GM23248 (cell line): ENCODE data around the gene NEU4. TPM values are rescaled to one million over a fixed set of nuclear protein-coding genes. Genes with fewer than 3 reads are reported as not detected.
"Not testable (repeated sequence)": the region's sequence is repeated elsewhere in the genome, so short reads cannot be mapped to it uniquely, and the experiment has no call there.

Experiments used
- DNase-seq: peaks from one replicate; pipeline ENCODE4 v3.0.0-alpha.2; 2015
- H2AFZ ChIP-seq: fragments of 200-600 bp; sonication (generic); 2 replicates; pipeline ENCODE4 v1.6.1; 2016; ENCODE audit warnings: antibody characterized with exemption
- H3F3A ChIP-seq: fragments of 200-600 bp; sonication (generic); 2 replicates; pipeline ENCODE4 v1.6.1; 2016; ENCODE audit warnings: mild to moderate bottlenecking, antibody characterized with exemption, mixed run types; ENCODE audit not compliant: insufficient read depth
- H3K27ac ChIP-seq: fragments of 200-600 bp; sonication (generic); 2 replicates; pipeline ENCODE4 v1.5.1; 2016; ENCODE audit warnings: mild to moderate bottlenecking
- H3K27me3 ChIP-seq: fragments of 200-600 bp; sonication (generic); replicated peaks from 2 replicates; pipeline ENCODE4 v1.6.1; 2016; ENCODE audit warnings: mild to moderate bottlenecking; ENCODE audit not compliant: insufficient read depth
- H3K36me3 ChIP-seq: fragments of 200-600 bp; sonication (generic); 2 replicates; pipeline ENCODE4 v1.6.1; 2016; ENCODE audit warnings: low read depth, mild to moderate bottlenecking
- H3K4me1 ChIP-seq: fragments of 200-600 bp; sonication (generic); 2 replicates; pipeline ENCODE4 v1.6.1; 2016; ENCODE audit warnings: mild to moderate bottlenecking; ENCODE audit not compliant: insufficient read depth
- H3K4me2 ChIP-seq: fragments of 200-600 bp; sonication (generic); one replicate; pipeline ENCODE4 v1.6.1; 2016; ENCODE audit warnings: mild to moderate bottlenecking; ENCODE audit not compliant: unreplicated experiment
- H3K4me3 ChIP-seq: fragments of 200-600 bp; sonication (generic); 2 replicates; pipeline ENCODE4 v1.5.1; 2016; ENCODE audit warnings: mild to moderate bottlenecking
- H3K79me2 ChIP-seq: fragments of 200-600 bp; sonication (generic); 2 replicates; pipeline ENCODE4 v1.6.1; 2016; ENCODE audit warnings: mild to moderate bottlenecking; ENCODE audit not compliant: insufficient read depth
- H3K9ac ChIP-seq: fragments of 200-600 bp; sonication (generic); 2 replicates; pipeline ENCODE4 v1.6.1; 2016; ENCODE audit warnings: mild to moderate bottlenecking
- H3K9me2 ChIP-seq: fragments of 200-600 bp; sonication (generic); 2 replicates; pipeline ENCODE4 v1.6.1; 2016; ENCODE audit warnings: mixed run types, mild to moderate bottlenecking, moderate library complexity; ENCODE audit not compliant: insufficient read depth
- H3K9me3 ChIP-seq: fragments of 200-600 bp; sonication (generic); one replicate; pipeline ENCODE4 v1.6.1; 2017; ENCODE audit warnings: low read depth
- H4K20me1 ChIP-seq: fragments of 200-600 bp; sonication (generic); 2 replicates; pipeline ENCODE4 v1.6.0; 2016; ENCODE audit not compliant: insufficient read depth
- EZH2 ChIP-seq: fragments of 200-600 bp; sonication (generic); IDR thresholded peaks from 2 replicates; pipeline ENCODE4 v1.6.1; 2018; ENCODE audit warnings: antibody characterized with exemption, mild to moderate bottlenecking; ENCODE audit not compliant: insufficient read depth, poor library complexity, severe bottlenecking
- EZH2phosphoT487 ChIP-seq: fragments of 200-600 bp; sonication (generic); IDR thresholded peaks from 2 replicates; pipeline ENCODE4 v1.6.1; 2018; ENCODE audit warnings: antibody characterized with exemption, moderate library complexity, mild to moderate bottlenecking, low read depth; ENCODE audit not compliant: insufficient read depth
- WGBS, 2 experiments: methylation state at CpG; one replicate each; pipeline ENCODE4 v1.1.6; 2015 to 2017; ENCODE audit warnings: low lambda C conversion rate in 2 of 2, low coverage in 1 of 2; ENCODE audit errors: missing lambda C conversion rate in 2 of 2; 5-methylcytosine and 5-hydroxymethylcytosine counted together
- in situ Hi-C: fragments of 300-500 bp; cut with MboI; formaldehyde crosslinking; loops from 2 replicates; pipeline ENCODE4 v1.15.0; 2020
- polyA plus RNA-seq: library from polyadenylated mRNA; unstranded; fragments of >200 nt; fragmentation: Nextera tagmentation; extraction: Ambion mirVana; gene quantifications from 2 replicates; pipeline ENCODE4 v1.2.1, GENCODE V29; 2016
- total RNA-seq: library from RNA; depleted of rRNA; stranded (reverse); fragments of >200 nt; shearing (Covaris generic); gene quantifications from 2 replicates; pipeline ENCODE4 v1.2.3, GENCODE V29; 2014

Gene NEU4
- total and polyA plus RNA-seq, 2 experiments from 2014 or later: not detected

DNA sequence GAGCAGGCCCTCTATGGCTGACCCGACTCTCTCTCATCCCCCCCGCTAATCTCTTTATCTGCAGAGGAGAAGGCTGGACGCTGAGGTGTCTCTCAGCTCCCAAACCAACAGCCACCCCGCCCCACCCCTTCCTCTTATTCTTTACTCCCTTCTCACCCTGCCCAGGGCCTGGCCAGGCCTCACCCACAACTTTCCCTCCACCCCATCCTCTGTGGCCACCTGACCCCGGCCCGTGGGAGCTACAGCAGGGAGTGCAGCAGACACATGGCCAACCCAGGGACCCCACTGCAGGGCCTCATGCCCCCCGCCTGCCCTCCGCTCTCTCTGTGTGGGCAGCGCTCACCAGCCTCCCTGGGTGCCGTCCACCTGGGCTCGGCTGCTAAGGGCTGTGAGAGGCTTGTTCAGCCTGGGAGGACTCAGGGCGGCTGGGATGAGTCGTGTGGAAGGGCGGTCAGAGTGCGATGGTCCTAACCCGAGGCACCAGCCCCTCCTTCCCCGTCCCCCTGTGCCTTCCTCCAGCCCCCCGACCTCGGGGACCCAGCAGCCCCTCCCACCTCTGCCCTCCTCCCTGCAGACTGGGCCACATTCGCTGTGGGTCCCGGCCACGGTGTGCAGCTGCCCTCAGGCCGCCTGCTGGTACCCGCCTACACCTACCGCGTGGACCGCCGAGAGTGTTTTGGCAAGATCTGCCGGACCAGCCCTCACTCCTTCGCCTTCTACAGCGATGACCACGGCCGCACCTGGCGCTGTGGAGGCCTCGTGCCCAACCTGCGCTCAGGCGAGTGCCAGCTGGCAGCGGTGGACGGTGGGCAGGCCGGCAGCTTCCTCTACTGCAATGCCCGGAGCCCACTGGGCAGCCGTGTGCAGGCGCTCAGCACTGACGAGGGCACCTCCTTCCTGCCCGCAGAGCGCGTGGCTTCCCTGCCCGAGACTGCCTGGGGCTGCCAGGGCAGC, 6.8 kb downstream of the NEU4 start:
- H3K9me2 ChIP-seq: no peaks in the 10 kb centered on the region
- H3K4me1 ChIP-seq: no peaks in the 10 kb centered on the region
- no peak overlapping the region for H3K9ac ChIP-seq
- no peaks in the 10 kb centered on the region for H3K27me3 ChIP-seq
- H3K27ac ChIP-seq: no peak overlapping the region
- WGBS, 2 experiments: 73 to 81% methylated on average over 39 to 48 of the region's 48 CpGs
- no peaks in the 10 kb centered on the region for H3K36me3 ChIP-seq
- no peak overlapping the region for H3K4me3 ChIP-seq
- no peaks in the 10 kb centered on the region for H3K9me3 ChIP-seq
- DNase-seq: no peak
- H2AFZ ChIP-seq: no peak overlapping the region
- H4K20me1 ChIP-seq: no peaks in the 10 kb centered on the region
- in situ Hi-C loops: no loop called here
- H3K4me2 ChIP-seq: no peak overlapping the region
- H3F3A ChIP-seq: no peaks in the 10 kb centered on the region
- H3K79me2 ChIP-seq: no peaks in the 10 kb centered on the region
- TF ChIP-seq EZH2phosphoT487: no peak
- TF ChIP-seq EZH2: no peak

GRCh38 chr2:241816431-241817121, 7.6 kb downstream of the NEU4 start:
- Histone ChIP-seq H3K27ac (no peak overlapping the region), H3K4me2 (no peak overlapping the region)
- WGBS, 2 experiments: 33 to 38% methylated on average over 29 to 33 of the region's 33 CpGs

DNA sequence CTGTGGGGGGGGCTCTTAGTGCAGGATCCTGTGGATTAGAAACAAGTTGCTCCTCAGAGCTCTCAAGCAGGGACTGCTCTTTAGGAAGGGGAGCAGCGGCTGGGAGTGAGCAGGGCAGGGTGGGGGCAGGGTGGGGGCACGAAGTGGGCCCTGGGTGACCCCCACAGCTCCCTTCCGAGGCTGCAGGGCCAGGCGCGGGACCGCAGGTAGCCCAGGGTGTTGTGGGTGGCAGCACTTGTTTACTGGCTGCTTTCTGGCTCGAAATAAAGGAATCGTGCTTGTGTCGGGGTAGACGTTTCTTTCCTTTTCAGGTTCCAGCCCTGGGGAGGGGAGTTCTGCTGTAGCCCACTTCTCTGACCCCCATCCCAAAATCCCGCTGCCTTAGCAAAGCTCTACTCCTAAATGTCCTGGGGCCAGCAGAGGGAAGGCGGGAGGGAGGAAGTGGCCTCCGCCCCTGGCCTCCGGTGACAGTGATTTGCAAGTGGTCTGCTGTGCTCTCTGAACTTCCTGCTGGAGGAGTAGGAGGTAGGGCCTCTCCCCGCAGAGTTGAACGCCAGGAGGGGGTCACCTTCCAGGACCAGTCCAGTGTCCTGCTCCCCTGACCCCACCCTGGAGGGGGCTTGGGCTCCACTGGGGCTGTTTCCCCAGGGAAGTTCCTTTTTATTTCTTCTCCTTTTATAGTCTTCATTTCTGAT, 8.3 kb downstream of the NEU4 start:
- TF ChIP-seq EZH2: no peak
- no peak for TF ChIP-seq EZH2phosphoT487
- DNase-seq: no peak
- no peaks in the 10 kb centered on the region for H3K4me1 ChIP-seq
- no peaks in the 10 kb centered on the region for H3K36me3 ChIP-seq
- no peak overlapping the region for H3K27ac ChIP-seq
- in situ Hi-C loops: no loop called here
- H3K4me2 ChIP-seq: no peak overlapping the region
- H3F3A ChIP-seq: no peaks in the 10 kb centered on the region
- H3K27me3 ChIP-seq: no peaks in the 10 kb centered on the region; the same call in 1 of the 2 replicates
- H3K79me2 ChIP-seq: no peaks in the 10 kb centered on the region
- no peak overlapping the region for H2AFZ ChIP-seq
- no peak overlapping the region for H3K4me3 ChIP-seq
- no peaks in the 10 kb centered on the region for H4K20me1 ChIP-seq
- no peak overlapping the region for H3K9ac ChIP-seq
- H3K9me3 ChIP-seq: no peaks in the 10 kb centered on the region
- H3K9me2 ChIP-seq: no peaks in the 10 kb centered on the region
- WGBS, 2 experiments: 44 to 49% methylated on average over 11 to 16 of the region's 16 CpGs

More at GRCh38 chr2:241816431-241817121, 7.6 kb downstream of the NEU4 start:
- no peaks in the 10 kb centered on the region for H3K4me1 ChIP-seq
- no peaks in the 10 kb centered on the region for H3K36me3 ChIP-seq
- H3K4me3 ChIP-seq: no peak overlapping the region
- no peak overlapping the region for H3K9ac ChIP-seq
- H2AFZ ChIP-seq: no peak overlapping the region
- H4K20me1 ChIP-seq: no peaks in the 10 kb centered on the region
- TF ChIP-seq EZH2phosphoT487 (no peak), EZH2 (no peak)
- in situ Hi-C loops: no loop called here
- H3K79me2 ChIP-seq: no peaks in the 10 kb centered on the region
- H3K9me2 ChIP-seq: no peaks in the 10 kb centered on the region
- H3K27me3 ChIP-seq: no peaks in the 10 kb centered on the region; the same call in 1 of the 2 replicates
- H3K9me3 ChIP-seq: no peaks in the 10 kb centered on the region
- no peaks in the 10 kb centered on the region for H3F3A ChIP-seq
- DNase-seq: no peak

DNA sequence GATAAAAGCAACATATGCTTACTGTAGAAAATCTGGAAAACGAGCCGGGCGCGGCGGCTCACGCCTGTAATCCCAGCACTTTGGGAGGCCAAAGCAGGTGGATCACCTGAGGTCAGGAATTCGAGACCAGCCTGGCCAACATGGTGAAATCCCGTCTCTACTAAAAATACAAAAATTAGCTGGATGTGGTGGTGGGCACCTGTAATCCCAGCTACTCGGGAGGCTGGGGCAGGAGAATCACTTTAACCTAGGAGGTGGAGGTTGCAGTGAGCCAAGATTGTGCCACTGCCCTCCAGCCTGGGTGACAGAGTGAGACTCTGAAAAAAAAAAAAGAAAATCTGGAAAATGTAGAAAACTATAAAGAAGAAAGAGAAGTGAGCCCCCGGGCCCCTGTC, 8.8 kb downstream of the NEU4 start:
- H3K27me3 ChIP-seq, H3K79me2 ChIP-seq, H3K4me3 ChIP-seq, H3K9me3 ChIP-seq, H3K27ac ChIP-seq, H4K20me1 ChIP-seq, in situ Hi-C loops, H3F3A ChIP-seq, H3K36me3 ChIP-seq, DNase-seq, H3K9ac ChIP-seq, H2AFZ ChIP-seq, H3K4me1 ChIP-seq, H3K4me2 ChIP-seq, H3K9me2 ChIP-seq: not testable (repeated sequence)
- WGBS, 2 experiments: 61 to 73% methylated on average over 10 of the region's 10 CpGs
